HCT116 (cell line): ENCODE measurements around the gene MAN2A2. TPM values are rescaled to one million over a fixed set of nuclear protein-coding genes. Genes with fewer than 3 reads are reported as not detected.

Experiments used
- ATAC-seq: fragments of 200-7000 bp; cut with Tn5 transposase; 2 replicates; pipeline ENCODE4 v1.9.1; 2020; ENCODE audit warnings: mild to moderate bottlenecking, moderate library complexity
- BruUV-seq: library from RNA; stranded (reverse); fragments of 400-500 nt; replicated peaks from 2 replicates; lab custom pipeline; 2021; lab: Mats Ljungman, UMichigan
- CTCF ChIA-PET: fragments of 300-600 bp; sonication (Branson Sonifier 250); formaldehyde crosslinking; loops from one replicate; lab custom pipeline; 2021; ENCODE audit warnings: antibody characterized with exemption; lab: Charles Lee
- POLR2A ChIA-PET: fragments of 300-600, 350-600 bp; sonication (Branson Sonifier 250); formaldehyde crosslinking; loops from one replicate; lab custom pipeline; 2021; ENCODE audit warnings: antibody characterized with exemption; lab: Charles Lee
- RAD21 ChIA-PET, 2 experiments: fragments of 300-600 bp; sonication (Branson Sonifier 250); formaldehyde crosslinking; loops; one replicate each; lab custom pipeline; 2023; ENCODE audit warnings: low total read pairs in 2 of 2; ENCODE audit not compliant: uncharacterized antibody in 2 of 2, unreplicated experiment in 2 of 2, low non-redundant PET in 1 of 2; lab: Charles Lee
- DNase-seq: peaks from one replicate; pipeline ENCODE4 v3.0.0-alpha.2; 2010; ENCODE audit warnings: low read depth, low spot score
- H2AFZ ChIP-seq: fragments of 200-600 bp; shearing (Covaris generic), sonication (generic); 2 replicates; pipeline ENCODE4 v1.6.1; 2017; ENCODE audit warnings: low read depth, mixed run types, mixed read lengths, antibody characterized with exemption, low read length; ENCODE audit not compliant: poor library complexity, severe bottlenecking
- H3K27ac ChIP-seq: 2 replicates; pipeline ENCODE4 v1.5.1; 2012; ENCODE audit warnings: low read depth, low read length
- H3K27me3 ChIP-seq: fragments of 200-600 bp; sonication (generic); 2 replicates; pipeline ENCODE4 v1.6.1; 2016; ENCODE audit warnings: mixed run types, low read length, mixed read lengths; ENCODE audit not compliant: insufficient read depth
- H3K36me3 ChIP-seq, 2 experiments: fragments of 200-500 bp in 1 of 2; fragments of 200-600 bp in 1 of 2; sonication (Bioruptor generic) in 1 of 2; sonication (generic) in 1 of 2; 2 replicates each; pipeline versions ENCODE4 v1.5.1 to v1.6.1; 2014 to 2016; ENCODE audit warnings: low read length in 2 of 2, inconsistent platforms in 1 of 2, mixed read lengths in 1 of 2, mixed run types in 1 of 2; ENCODE audit not compliant: insufficient read depth in 2 of 2, control insufficient read depth in 1 of 2
- H3K4me1 ChIP-seq, 2 experiments: fragments of 200-600 bp in 1 of 2; sonication (generic) in 1 of 2; 2 replicates each; pipeline versions ENCODE4 v1.5.1 to v1.6.1; 2012 to 2017; ENCODE audit warnings: low read length in 2 of 2, inconsistent platforms in 1 of 2, mild to moderate bottlenecking in 1 of 2, mixed read lengths in 1 of 2, mixed run types in 1 of 2, moderate library complexity in 1 of 2; ENCODE audit not compliant: insufficient read depth in 2 of 2, control insufficient read depth in 1 of 2
- H3K4me2 ChIP-seq: fragments of 200-600 bp; sonication (generic); 2 replicates; pipeline ENCODE4 v1.6.1; 2017; ENCODE audit warnings: mixed run types, low read length, mixed read lengths
- H3K4me3 ChIP-seq, 2 experiments: fragments of 200-600 bp in 1 of 2; sonication (generic) in 1 of 2; replicated peaks in 1 of 2; 2 replicates each; pipeline ENCODE4 v1.5.1; 2011 to 2016; ENCODE audit warnings: low read length in 2 of 2, control low read depth in 1 of 2, low read depth in 1 of 2, mild to moderate bottlenecking in 1 of 2, mixed read lengths in 1 of 2, mixed run types in 1 of 2
- H3K79me2 ChIP-seq: fragments of 200-600 bp; sonication (generic); 2 replicates; pipeline ENCODE4 v1.6.1; 2017; ENCODE audit warnings: mild to moderate bottlenecking, mixed run types, low read length, moderate library complexity, mixed read lengths; ENCODE audit not compliant: insufficient read depth
- H3K9ac ChIP-seq: fragments of 200-600 bp; sonication (generic); 2 replicates; pipeline ENCODE4 v1.6.1; 2016; ENCODE audit warnings: low read length, mixed read lengths
- H3K9me2 ChIP-seq: fragments of 200-600 bp; sonication (generic), shearing (Covaris generic); 2 replicates; pipeline ENCODE4 v1.6.1; 2017; ENCODE audit warnings: mixed run types, mild to moderate bottlenecking, moderate library complexity; ENCODE audit not compliant: insufficient read depth
- H3K9me3 ChIP-seq, 2 experiments: fragments of 200-500 bp in 1 of 2; fragments of 200-600 bp in 1 of 2; sonication (Bioruptor generic) in 1 of 2; sonication (generic) in 1 of 2; 2 replicates each; pipeline ENCODE4 v1.6.1; 2014 to 2017; ENCODE audit warnings: low read length in 2 of 2, mixed read lengths in 2 of 2, inconsistent platforms in 1 of 2, low read depth in 1 of 2, mild to moderate bottlenecking in 1 of 2, mixed run types in 1 of 2, moderate library complexity in 1 of 2; ENCODE audit not compliant: control insufficient read depth in 1 of 2, insufficient read depth in 1 of 2
- H4K20me1 ChIP-seq: fragments of 200-600 bp; sonication (generic), shearing (Covaris generic); 2 replicates; pipeline ENCODE4 v1.6.1; 2017; ENCODE audit warnings: mixed run types, mild to moderate bottlenecking, moderate library complexity; ENCODE audit not compliant: insufficient read depth
- CEBPB ChIP-seq: IDR thresholded peaks from 2 replicates; pipeline ENCODE4 v1.6.1; 2012; ENCODE audit warnings: low read depth
- FOSL1 ChIP-seq: IDR thresholded peaks from 2 replicates; pipeline ENCODE4 v1.6.1; 2012; ENCODE audit warnings: low read depth
- JUND ChIP-seq: IDR thresholded peaks from 2 replicates; pipeline ENCODE4 v1.6.1; 2012
- POLR2AphosphoS5 ChIP-seq: IDR thresholded peaks from 2 replicates; pipeline ENCODE4 v1.6.1; 2011; ENCODE audit warnings: mild to moderate bottlenecking, low read depth, low read length, moderate library complexity
- SIN3A ChIP-seq: IDR thresholded peaks from 2 replicates; pipeline ENCODE4 v1.6.1; 2012; ENCODE audit warnings: low read depth
- SP1 ChIP-seq: IDR thresholded peaks from 2 replicates; pipeline ENCODE4 v1.6.1; 2012; ENCODE audit warnings: low read depth
- YY1 ChIP-seq: IDR thresholded peaks from 2 replicates; pipeline ENCODE4 v1.6.1; 2011; ENCODE audit warnings: low read length, low read depth, moderate library complexity, mild to moderate bottlenecking; ENCODE audit not compliant: insufficient replicate concordance; ENCODE audit errors: extremely low read depth
- intact Hi-C: fragments of 100-400 bp; cut with micrococcal nuclease; formaldehyde crosslinking; loops from 2 replicates; pipeline ENCODE4 v1.10.0; 2022
- total RNA-seq: library from RNA; stranded (reverse); gene quantifications from one replicate; pipeline ENCODE4 v1.2.1, GENCODE V29; 2021; ENCODE audit not compliant: unreplicated experiment
- TF ChIP-seq, protein P1 (sequence below): IDR thresholded peaks from 2 replicates; pipeline ENCODE4 v1.6.1; 2012
- TF ChIP-seq, protein P2 (sequence below): IDR thresholded peaks from 2 replicates; pipeline ENCODE4 v1.6.1; 2012

The MAN2A2 gene
- total RNA-seq, 1 experiment from 2014 or later: 44.9 TPM

DNA sequence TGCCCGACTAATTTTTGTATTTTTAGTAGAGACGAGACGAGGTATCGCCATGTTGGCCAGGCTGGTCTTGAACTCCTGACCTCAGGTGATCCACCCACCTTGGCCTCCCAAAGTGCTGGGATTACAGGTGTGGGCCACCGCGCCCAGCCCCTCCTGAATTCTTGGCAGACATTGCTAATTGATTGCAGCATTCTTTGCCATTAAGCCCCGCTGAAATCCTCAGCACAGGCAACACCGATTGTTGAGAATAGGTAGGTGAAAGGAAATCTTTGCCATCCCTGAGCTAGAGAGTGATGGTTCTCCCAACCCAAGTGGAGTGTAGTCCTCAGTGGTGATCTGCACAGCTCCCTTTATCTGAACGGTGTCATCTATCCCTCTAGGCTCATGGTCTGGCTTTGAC lies 1.6 kb downstream of the MAN2A2 start:
- POLR2A ChIA-PET: interaction anchor here (1.2 kb wide), 1 partner anchor 12 kb away, joined by 3 read pairs; no protein-coding TSS in a partner anchor
- H3K4me2 ChIP-seq: no peak overlapping the region
- TSS peak; percentile 8 for BruUV-seq
- no peaks in the 10 kb centered on the region for H4K20me1 ChIP-seq
- H3K9me3 ChIP-seq: no peaks in the 10 kb centered on the region
- ATAC-seq (no peak), DNase-seq (no peak)
- no peak overlapping the region for H3K9ac ChIP-seq
- no peaks in the 10 kb centered on the region for H3K79me2 ChIP-seq
- H3K9me2 ChIP-seq: no peaks in the 10 kb centered on the region
- H2AFZ ChIP-seq: no peak overlapping the region
- intact Hi-C loops: loop anchor here (5.0 kb wide), 1 partner anchor 368 kb away; no protein-coding TSS in a partner anchor
- CTCF ChIA-PET: interaction anchor here (1.4 to 6.4 kb wide), 2 partner anchors 12 to 28 kb away, joined by 6 to 70 read pairs; partner anchors contain the start of genes HDDC3 and UNC45A
- H3K4me3 ChIP-seq: no peak overlapping the region
- RAD21 ChIA-PET: no interaction called here
- H3K4me1 ChIP-seq: peaks cover 10 to 20% of the 10 kb centered on the region in 2 experiments; a peak in 3 of 4 replicates
- H3K27me3 ChIP-seq: no peaks in the 10 kb centered on the region
- TF ChIP-seq CEBPB (no peak), YY1 (no peak), SIN3A (no peak), POLR2AphosphoS5 (no peak)
- TF ChIP-seq, protein P1, sequence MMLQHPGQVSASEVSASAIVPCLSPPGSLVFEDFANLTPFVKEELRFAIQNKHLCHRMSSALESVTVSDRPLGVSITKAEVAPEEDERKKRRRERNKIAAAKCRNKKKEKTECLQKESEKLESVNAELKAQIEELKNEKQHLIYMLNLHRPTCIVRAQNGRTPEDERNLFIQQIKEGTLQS: no peak
- TF ChIP-seq, protein P2, sequence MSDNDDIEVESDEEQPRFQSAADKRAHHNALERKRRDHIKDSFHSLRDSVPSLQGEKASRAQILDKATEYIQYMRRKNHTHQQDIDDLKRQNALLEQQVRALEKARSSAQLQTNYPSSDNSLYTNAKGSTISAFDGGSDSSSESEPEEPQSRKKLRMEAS: no peak
- TF ChIP-seq, all 23 proteins: peak for 0
- Histone ChIP-seq H3K36me3 (peaks cover 10 to 12% of the 10 kb centered on the region in 2 experiments; a peak in 3 of 4 replicates), H3K27ac (no peak overlapping the region)

DNA sequence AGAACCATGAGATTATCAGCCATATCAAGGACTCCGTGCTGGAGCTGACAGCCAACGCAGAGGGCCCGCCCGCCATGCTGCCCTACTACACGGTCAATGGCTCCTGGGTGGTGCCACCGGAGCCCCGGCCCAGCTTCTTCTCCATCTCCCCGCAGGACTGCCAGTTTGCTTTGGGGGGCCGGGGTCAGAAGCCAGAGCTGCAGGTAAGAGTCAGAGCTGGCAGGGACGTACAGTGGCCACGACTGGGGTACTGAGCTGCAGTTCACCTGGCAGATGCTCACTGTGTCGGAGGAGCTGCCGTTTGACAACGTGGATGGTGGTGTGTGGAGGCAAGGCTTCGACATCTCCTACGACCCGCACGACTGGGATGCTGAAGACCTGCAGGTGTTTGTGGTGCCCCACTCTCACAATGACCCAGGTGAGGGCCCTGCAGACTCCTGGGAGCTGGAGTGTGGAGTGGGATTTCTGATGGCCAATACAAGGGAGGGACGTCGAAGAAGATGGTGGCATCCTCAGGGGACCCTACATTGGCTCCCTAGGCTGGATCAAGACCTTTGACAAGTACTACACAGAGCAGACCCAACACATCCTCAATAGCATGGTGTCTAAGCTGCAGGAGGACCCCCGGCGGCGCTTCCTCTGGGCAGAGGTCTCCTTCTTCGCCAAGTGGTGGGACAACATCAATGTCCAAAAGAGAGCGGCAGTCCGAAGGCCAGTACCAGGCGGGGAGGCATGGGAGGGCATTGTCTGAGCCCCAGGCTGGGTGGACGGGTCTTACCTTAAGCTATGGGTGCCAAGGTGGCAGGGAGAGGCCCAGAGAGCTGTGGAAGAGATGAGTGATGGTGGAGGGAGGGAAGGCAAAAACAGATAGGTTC lies 2.4 kb downstream of the MAN2A2 start:
- no peak overlapping the region for H2AFZ ChIP-seq
- no peak for ATAC-seq
- no peaks in the 10 kb centered on the region for H3K9me3 ChIP-seq
- ChIA-PET POLR2A (interaction anchor here (1.2 kb wide), 1 partner anchor 12 kb away, joined by 3 read pairs; no protein-coding TSS in a partner anchor), RAD21 (no interaction called here), CTCF (interaction anchor here (6.4 kb wide), 1 partner anchor 27 kb away, joined by 70 read pairs; the partner anchor contains the start of genes HDDC3 and UNC45A)
- peaks cover 10 to 12% of the 10 kb centered on the region in 2 experiments; a peak in 3 of 4 replicates for H3K36me3 ChIP-seq
- H3K4me2 ChIP-seq: no peak overlapping the region
- no peaks in the 10 kb centered on the region for H3K9me2 ChIP-seq
- no peaks in the 10 kb centered on the region for H3K27me3 ChIP-seq
- H3K4me1 ChIP-seq: peaks cover 10 to 20% of the 10 kb centered on the region in 2 experiments; a peak in 3 of 4 replicates
- intact Hi-C loops: no loop called here
- H3K9ac ChIP-seq: no peak overlapping the region
- no peak overlapping the region for H3K27ac ChIP-seq
- H3K79me2 ChIP-seq: no peaks in the 10 kb centered on the region
- no TSS peak for BruUV-seq
- H3K4me3 ChIP-seq: no peak overlapping the region
- no peak for DNase-seq
- TF ChIP-seq FOSL1 (no peak), SP1 (no peak), YY1 (no peak), JUND (no peak)
- TF ChIP-seq, protein P1: no peak
- no peaks in the 10 kb centered on the region for H4K20me1 ChIP-seq
